Hepatocyte (in vitro differentiated cells): Measurements from ENCODE around the gene LITAFD. TPM values are rescaled to one million over a fixed set of nuclear protein-coding genes. Genes with fewer than 3 reads are reported as not detected.

Experiments used
- DNase-seq: peaks from one replicate; pipeline ENCODE4 v3.0.0-alpha.2; 2016; ENCODE audit warnings: low spot score
- H2AFZ ChIP-seq: fragments of 200-600 bp; sonication (generic); 2 replicates; pipeline ENCODE4 v1.6.0; 2016; ENCODE audit warnings: antibody characterized with exemption, mild to moderate bottlenecking
- H3K27ac ChIP-seq: fragments of 200-600 bp; sonication (generic); 2 replicates; pipeline ENCODE4 v1.5.1; 2016; ENCODE audit warnings: mild to moderate bottlenecking
- H3K27me3 ChIP-seq: fragments of 200-600 bp; sonication (generic); 2 replicates; pipeline ENCODE4 v1.6.1; 2016
- H3K36me3 ChIP-seq: fragments of 200-600 bp; sonication (generic); replicated peaks from 2 replicates; pipeline ENCODE4 v1.5.1; 2016; ENCODE audit warnings: low read depth; ENCODE audit not compliant: insufficient read depth
- H3K4me1 ChIP-seq: fragments of 200-600 bp; sonication (generic); 2 replicates; pipeline ENCODE4 v1.5.1; 2016; ENCODE audit warnings: mild to moderate bottlenecking, moderate library complexity; ENCODE audit not compliant: insufficient read depth
- H3K4me2 ChIP-seq: fragments of 200-600 bp; sonication (generic); 2 replicates; pipeline ENCODE4 v1.6.0; 2016
- H3K4me3 ChIP-seq: fragments of 200-600 bp; sonication (generic); 2 replicates; pipeline ENCODE4 v1.5.1; 2016; ENCODE audit warnings: mild to moderate bottlenecking
- H3K79me2 ChIP-seq: fragments of 200-600 bp; sonication (generic); 2 replicates; pipeline ENCODE4 v1.6.0; 2017; ENCODE audit warnings: mild to moderate bottlenecking
- H3K9me2 ChIP-seq: fragments of 200-600 bp; sonication (generic); replicated peaks from 2 replicates; pipeline ENCODE4 v1.6.0; 2017; ENCODE audit warnings: mild to moderate bottlenecking; ENCODE audit not compliant: insufficient read depth
- H3K9me3 ChIP-seq: fragments of 200-600 bp; sonication (generic); 2 replicates; pipeline ENCODE4 v1.5.1; 2016; ENCODE audit warnings: low read depth, mild to moderate bottlenecking
- H4K20me1 ChIP-seq: fragments of 200-600 bp; sonication (generic); 2 replicates; pipeline ENCODE4 v1.6.0; 2016; ENCODE audit warnings: mild to moderate bottlenecking; ENCODE audit not compliant: insufficient read depth, poor library complexity, severe bottlenecking
- EZH2 ChIP-seq: fragments of 200-600 bp; sonication (generic); IDR thresholded peaks from 2 replicates; pipeline ENCODE4 v1.6.1; 2016; ENCODE audit warnings: antibody characterized with exemption, mild to moderate bottlenecking, borderline replicate concordance
- EZH2phosphoT487 ChIP-seq: fragments of 200-600 bp; sonication (generic); IDR thresholded peaks from one replicate; pipeline ENCODE4 v1.6.1; 2018; ENCODE audit warnings: antibody characterized with exemption, mild to moderate bottlenecking, low read depth, moderate library complexity; ENCODE audit not compliant: unreplicated experiment, severe bottlenecking
- WGBS: methylation state at CpG from one replicate; pipeline ENCODE4 v1.1.6; 2016; ENCODE audit warnings: low lambda C conversion rate; ENCODE audit errors: missing lambda C conversion rate; 5-methylcytosine and 5-hydroxymethylcytosine counted together
- polyA plus RNA-seq: library from polyadenylated mRNA; unstranded; fragments of >200 nt; fragmentation: Nextera tagmentation; extraction: Ambion mirVana; gene quantifications from 2 replicates; pipeline ENCODE4 v1.2.1, GENCODE V29; 2016
- total RNA-seq: library from RNA; depleted of rRNA; stranded (reverse); fragments of >200 nt; gene quantifications from 2 replicates; pipeline ENCODE4 v1.2.3, GENCODE V29; 2014
- TF ChIP-seq, protein P1 (sequence below): fragments of 200-600 bp; sonication (generic); IDR thresholded peaks from 2 replicates; pipeline ENCODE4 v1.5.1; 2016; ENCODE audit warnings: antibody characterized with exemption, mild to moderate bottlenecking; ENCODE audit not compliant: poor library complexity

LITAFD gene
- total and polyA plus RNA-seq, 2 experiments from 2014 or later, result not detected

DNA sequence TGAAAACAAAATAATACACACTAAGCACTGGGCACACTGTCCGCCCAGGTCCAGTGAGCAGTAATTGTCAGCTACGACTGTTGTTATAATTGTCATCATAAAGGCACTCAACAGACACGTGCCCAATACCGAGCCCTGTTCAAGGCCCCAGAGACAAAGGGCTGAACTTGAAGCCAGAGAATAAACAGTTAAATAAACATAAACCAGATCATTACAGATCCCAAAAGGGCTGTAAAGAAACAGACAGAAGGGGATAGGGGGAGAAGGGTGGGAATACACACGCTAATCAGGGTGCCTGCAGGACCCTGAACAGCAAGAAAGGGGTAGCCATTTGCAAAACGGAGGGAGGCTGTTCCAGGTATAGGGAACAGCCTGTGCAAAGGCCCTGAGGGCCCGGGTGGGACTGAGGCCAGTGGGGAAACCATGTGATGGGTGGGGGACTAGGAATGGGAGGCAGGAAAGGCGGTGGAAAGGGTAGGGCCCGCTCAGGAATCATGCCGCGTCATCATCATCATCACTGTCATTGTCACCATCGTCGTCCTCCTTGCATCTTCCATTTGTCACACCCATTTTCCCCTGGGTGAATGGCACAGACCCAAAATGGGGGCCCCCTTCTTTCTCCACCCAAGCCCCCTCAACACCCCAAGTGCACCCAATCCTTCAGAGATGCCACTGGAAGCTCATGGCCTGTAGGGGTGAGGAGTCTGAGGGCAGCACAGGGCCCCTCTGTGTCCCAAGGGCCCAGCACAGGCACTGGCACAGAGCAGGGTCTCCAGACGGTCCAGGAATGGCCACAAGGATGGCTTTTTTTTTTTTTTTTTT, 19.6 kb upstream of the LITAFD start:
- H4K20me1 ChIP-seq, result peaks cover 47% of the 10 kb centered on the region
- H3K27me3 ChIP-seq, result no peaks in the 10 kb centered on the region
- TF ChIP-seq, protein P1, sequence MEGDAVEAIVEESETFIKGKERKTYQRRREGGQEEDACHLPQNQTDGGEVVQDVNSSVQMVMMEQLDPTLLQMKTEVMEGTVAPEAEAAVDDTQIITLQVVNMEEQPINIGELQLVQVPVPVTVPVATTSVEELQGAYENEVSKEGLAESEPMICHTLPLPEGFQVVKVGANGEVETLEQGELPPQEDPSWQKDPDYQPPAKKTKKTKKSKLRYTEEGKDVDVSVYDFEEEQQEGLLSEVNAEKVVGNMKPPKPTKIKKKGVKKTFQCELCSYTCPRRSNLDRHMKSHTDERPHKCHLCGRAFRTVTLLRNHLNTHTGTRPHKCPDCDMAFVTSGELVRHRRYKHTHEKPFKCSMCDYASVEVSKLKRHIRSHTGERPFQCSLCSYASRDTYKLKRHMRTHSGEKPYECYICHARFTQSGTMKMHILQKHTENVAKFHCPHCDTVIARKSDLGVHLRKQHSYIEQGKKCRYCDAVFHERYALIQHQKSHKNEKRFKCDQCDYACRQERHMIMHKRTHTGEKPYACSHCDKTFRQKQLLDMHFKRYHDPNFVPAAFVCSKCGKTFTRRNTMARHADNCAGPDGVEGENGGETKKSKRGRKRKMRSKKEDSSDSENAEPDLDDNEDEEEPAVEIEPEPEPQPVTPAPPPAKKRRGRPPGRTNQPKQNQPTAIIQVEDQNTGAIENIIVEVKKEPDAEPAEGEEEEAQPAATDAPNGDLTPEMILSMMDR, result no peak
- TF ChIP-seq EZH2phosphoT487, result no peak
- TF ChIP-seq EZH2, result no peak
- H3K4me3 ChIP-seq, result no peak overlapping the region
- no peaks in the 10 kb centered on the region for H3K36me3 ChIP-seq
- DNase-seq, result no peak
- H3K4me2 ChIP-seq, result no peak overlapping the region
- peaks cover 66% of the 10 kb centered on the region for H3K4me1 ChIP-seq
- peaks cover 91% of the 10 kb centered on the region for H3K79me2 ChIP-seq
- H2AFZ ChIP-seq, result no peak overlapping the region
- H3K9me2 ChIP-seq, result no peaks in the 10 kb centered on the region
- no peaks in the 10 kb centered on the region for H3K9me3 ChIP-seq
- H3K27ac ChIP-seq, result peak overlapping the region; percentile 93
- 87% methylated on average over 14 of the region's 14 CpGs for WGBS

DNA sequence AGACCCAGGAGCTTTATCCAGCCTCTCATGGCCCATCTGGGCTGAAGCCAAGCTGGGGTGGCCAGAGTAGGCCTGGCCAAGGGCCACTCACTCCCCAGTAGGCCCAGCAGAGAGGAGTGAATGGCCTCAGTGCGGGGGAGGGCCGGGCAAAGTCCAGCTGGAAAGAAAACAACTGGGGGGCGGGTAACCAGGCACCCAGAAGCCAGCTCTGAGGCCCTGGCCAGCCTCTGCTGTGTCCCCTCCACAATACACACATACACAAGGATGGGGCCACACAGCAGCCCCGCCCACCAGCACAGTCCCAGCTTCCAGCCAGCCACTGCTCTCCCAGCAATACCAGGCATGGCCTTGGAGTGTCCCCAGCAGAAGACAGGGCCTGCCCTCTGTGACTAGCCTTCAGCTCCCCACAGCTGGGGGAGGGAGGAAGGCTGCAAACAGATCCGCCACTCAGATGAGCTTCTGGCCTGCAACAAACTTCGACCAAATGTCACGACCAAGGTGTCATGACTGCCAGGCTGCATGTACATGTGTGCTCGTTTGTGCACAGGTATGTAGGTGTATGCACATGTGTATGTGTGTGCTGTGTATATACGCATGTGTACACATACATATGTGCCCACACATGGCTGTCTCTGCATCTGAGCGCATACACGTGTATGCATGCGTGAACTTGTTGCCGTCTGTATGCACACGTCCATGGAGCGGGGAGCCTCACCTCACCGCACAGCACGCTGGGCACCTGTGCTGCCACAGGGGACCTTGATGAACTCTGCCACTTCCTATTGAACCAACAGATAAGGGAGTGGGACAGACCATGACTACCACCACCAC, 18.3 kb upstream of the LITAFD start:
- Histone ChIP-seq H3K27me3 (no peaks in the 10 kb centered on the region), H3K27ac (peak overlapping the region; percentile 96), H2AFZ (no peak overlapping the region), H3K36me3 (no peaks in the 10 kb centered on the region), H3K79me2 (peaks cover 97% of the 10 kb centered on the region), H4K20me1 (peaks cover 47% of the 10 kb centered on the region), H3K9me3 (no peaks in the 10 kb centered on the region), H3K4me3 (no peak overlapping the region), H3K4me2 (peak overlapping the region; percentile 87), H3K9me2 (no peaks in the 10 kb centered on the region), H3K4me1 (peaks cover 66% of the 10 kb centered on the region)
- no peak for TF ChIP-seq EZH2
- TF ChIP-seq, protein P1, result no peak
- no peak for TF ChIP-seq EZH2phosphoT487
- DNase-seq, result peak; percentile 90
- WGBS, result 68% methylated on average over 17 of the region's 17 CpGs

DNA sequence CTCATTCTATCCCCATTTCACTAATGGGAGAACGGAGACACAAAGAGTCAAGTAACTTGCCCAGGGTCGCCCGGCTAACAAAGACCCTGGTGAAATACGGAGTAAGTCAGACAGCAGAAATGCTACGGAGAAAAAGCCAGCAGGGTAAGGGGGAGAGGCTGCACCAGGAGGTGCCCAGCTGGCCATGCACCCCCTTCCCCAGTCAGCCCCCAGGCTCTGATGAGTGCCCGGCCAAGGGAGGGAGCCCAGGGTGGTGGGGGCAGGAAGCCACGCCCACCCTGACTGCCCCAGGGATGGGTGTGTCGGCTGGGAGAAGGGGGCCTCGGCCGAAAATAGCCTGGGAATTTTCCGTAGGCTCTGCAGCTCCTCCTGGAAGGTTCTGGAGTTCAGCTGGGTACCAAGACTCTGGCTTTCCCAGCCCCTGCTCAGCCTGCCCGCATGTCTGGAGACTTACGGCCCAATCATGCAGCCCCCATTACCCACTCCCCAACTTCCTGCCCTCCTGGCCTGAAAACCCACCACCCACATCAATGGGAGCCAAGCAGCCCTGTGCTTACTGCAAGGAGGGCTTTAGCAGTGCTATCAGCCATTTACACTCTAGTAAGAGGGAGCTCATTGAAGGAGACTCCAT, 17.6 kb upstream of the LITAFD start:
- H3K27ac ChIP-seq, result peak overlapping the region; percentile 96
- no peaks in the 10 kb centered on the region for H3K27me3 ChIP-seq
- TF ChIP-seq, protein P1, result no peak
- TF ChIP-seq EZH2phosphoT487 (no peak), EZH2 (no peak)
- H2AFZ ChIP-seq, result no peak overlapping the region
- peak overlapping the region; percentile 87 for H3K4me2 ChIP-seq
- no peaks in the 10 kb centered on the region for H3K9me3 ChIP-seq
- WGBS, result 58% methylated on average over 12 of the region's 13 CpGs
- peaks cover 47% of the 10 kb centered on the region for H4K20me1 ChIP-seq
- H3K36me3 ChIP-seq, result no peaks in the 10 kb centered on the region
- no peaks in the 10 kb centered on the region for H3K9me2 ChIP-seq
- no peak for DNase-seq
- peaks cover 67% of the 10 kb centered on the region for H3K4me1 ChIP-seq
- no peak overlapping the region for H3K4me3 ChIP-seq
- peaks cover 89% of the 10 kb centered on the region for H3K79me2 ChIP-seq
